ENCODE data around the gene IL1R1.
"Not testable (repeated sequence)": the region's sequence is repeated elsewhere in the genome, so short reads cannot be mapped to it uniquely, and the experiment has no call there.

Gene IL1R1

GRCh38 chr2:102119255-102119654 is 23.3 kb upstream of the IL1R1 start:
- Mint-ChIP-seq H3K27me3 (peaks cover 8% of the 10 kb centered on the region), H3K4me1 (peaks cover 33% of the 10 kb centered on the region), H3K27ac (no peak overlapping the region), H3K36me3 (ENCODE audit: low read depth) (no peaks in the 10 kb centered on the region), H3K4me3 (no peak overlapping the region), H3K9me3 (peaks cover 17% of the 10 kb centered on the region)
- no peak for DNase-seq
- no peak for ATAC-seq

- Mint-ChIP-seq H3K4me1 (peaks cover 23% of the 10 kb centered on the region), H3K36me3 (ENCODE audit: low read depth) (no peaks in the 10 kb centered on the region), H3K4me3 (no peak overlapping the region), H3K27ac (no peak overlapping the region), H3K9me3 (peaks cover 16% of the 10 kb centered on the region), H3K27me3 (peaks cover 10% of the 10 kb centered on the region)
- ATAC-seq (no peak), DNase-seq (no peak)
Measured at GRCh38 chr2:102120261-102120660, 22.3 kb upstream of the IL1R1 start.

- H3K4me3 Mint-ChIP-seq = no peak overlapping the region
- ATAC-seq (no peak), DNase-seq (no peak)
- no peak overlapping the region for H3K27ac Mint-ChIP-seq
- no peaks in the 10 kb centered on the region for H3K36me3 Mint-ChIP-seq (ENCODE audit: low read depth)
- H3K4me1 Mint-ChIP-seq = peaks cover 18% of the 10 kb centered on the region
- H3K9me3 Mint-ChIP-seq = peaks cover 11% of the 10 kb centered on the region
- H3K27me3 Mint-ChIP-seq = peaks cover 8% of the 10 kb centered on the region
Measured at GRCh38 chr2:102120701-102121159, 21.8 kb upstream of the IL1R1 start.

GRCh38 chr2:102122115-102122514 is 20.4 kb upstream of the IL1R1 start:
- Mint-ChIP-seq H3K4me3 (no peak overlapping the region), H3K27ac (no peak overlapping the region), H3K36me3 (ENCODE audit: low read depth) (no peaks in the 10 kb centered on the region), H3K9me3 (peaks cover 2% of the 10 kb centered on the region), H3K27me3 (peaks cover 8% of the 10 kb centered on the region), H3K4me1 (peaks cover 8% of the 10 kb centered on the region)
- DNase-seq (no peak), ATAC-seq (no peak)

- peaks cover 8% of the 10 kb centered on the region for H3K27me3 Mint-ChIP-seq
Measured at GRCh38 chr2:102122909-102123308, 19.6 kb upstream of the IL1R1 start.

GRCh38 chr2:102124421-102124820 is 18.1 kb upstream of the IL1R1 start:
- H3K4me1 Mint-ChIP-seq = peaks cover 18% of the 10 kb centered on the region
- ATAC-seq; H3K27me3 Mint-ChIP-seq; H3K4me3 Mint-ChIP-seq; H3K36me3 Mint-ChIP-seq (ENCODE audit: low read depth); H3K27ac Mint-ChIP-seq; DNase-seq; H3K9me3 Mint-ChIP-seq: not testable (repeated sequence)

More at GRCh38 chr2:102122909-102123308, 19.6 kb upstream of the IL1R1 start:
- DNase-seq = no peak
- peaks cover 11% of the 10 kb centered on the region for H3K4me1 Mint-ChIP-seq
- H3K9me3 Mint-ChIP-seq = peaks cover 10% of the 10 kb centered on the region
- H3K27ac Mint-ChIP-seq = no peak overlapping the region
- H3K36me3 Mint-ChIP-seq (ENCODE audit: low read depth) = no peaks in the 10 kb centered on the region
- ATAC-seq = no peak
- no peak overlapping the region for H3K4me3 Mint-ChIP-seq

- Mint-ChIP-seq H3K4me3 (no peak overlapping the region), H3K27ac (no peak overlapping the region)
- no peak for ATAC-seq
Measured at GRCh38 chr2:102126169-102126568, 16.4 kb upstream of the IL1R1 start.

GRCh38 chr2:102126660-102127059 is 15.9 kb upstream of the IL1R1 start:
- peaks cover 8% of the 10 kb centered on the region for H3K27me3 Mint-ChIP-seq

More at GRCh38 chr2:102126169-102126568, 16.4 kb upstream of the IL1R1 start:
- Mint-ChIP-seq H3K4me1 (peaks cover 22% of the 10 kb centered on the region), H3K36me3 (ENCODE audit: low read depth) (peaks cover 2% of the 10 kb centered on the region), H3K9me3 (peaks cover 20% of the 10 kb centered on the region), H3K27me3 (peaks cover 6% of the 10 kb centered on the region)
- no peak for DNase-seq

GRCh38 chr2:102129082-102129481 is 13.5 kb upstream of the IL1R1 start:
- DNase-seq (no peak), ATAC-seq (no peak)
- Mint-ChIP-seq H3K27ac (no peak overlapping the region), H3K36me3 (ENCODE audit: low read depth) (peaks cover 7% of the 10 kb centered on the region), H3K9me3 (peaks cover 34% of the 10 kb centered on the region), H3K4me3 (no peak overlapping the region), H3K27me3 (peaks cover 15% of the 10 kb centered on the region), H3K4me1 (peaks cover 25% of the 10 kb centered on the region)

More at GRCh38 chr2:102126660-102127059, 15.9 kb upstream of the IL1R1 start:
- Mint-ChIP-seq H3K4me1 (peaks cover 25% of the 10 kb centered on the region), H3K27ac (no peak overlapping the region), H3K4me3 (no peak overlapping the region), H3K9me3 (peaks cover 25% of the 10 kb centered on the region), H3K36me3 (ENCODE audit: low read depth) (peaks cover 6% of the 10 kb centered on the region)
- DNase-seq = no peak
- ATAC-seq = no peak

- peaks cover 7% of the 10 kb centered on the region for H3K36me3 Mint-ChIP-seq (ENCODE audit: low read depth)
- ATAC-seq = no peak
- H3K4me3 Mint-ChIP-seq = no peak overlapping the region
- no peak overlapping the region for H3K27ac Mint-ChIP-seq
- DNase-seq = no peak
- H3K27me3 Mint-ChIP-seq = peaks cover 19% of the 10 kb centered on the region
- H3K9me3 Mint-ChIP-seq = peaks cover 34% of the 10 kb centered on the region
- H3K4me1 Mint-ChIP-seq = peaks cover 25% of the 10 kb centered on the region
Measured at GRCh38 chr2:102129951-102130646, 12.4 kb upstream of the IL1R1 start.

GRCh38 chr2:102130647-102130991 is 11.9 kb upstream of the IL1R1 start:
- H3K4me3 Mint-ChIP-seq = no peak overlapping the region
- H3K4me1 Mint-ChIP-seq = peaks cover 25% of the 10 kb centered on the region
- H3K27ac Mint-ChIP-seq = no peak overlapping the region
- DNase-seq = no peak
- no peak for ATAC-seq
- H3K27me3 Mint-ChIP-seq = peaks cover 16% of the 10 kb centered on the region
- H3K36me3 Mint-ChIP-seq (ENCODE audit: low read depth) = peaks cover 7% of the 10 kb centered on the region
- H3K9me3 Mint-ChIP-seq = peaks cover 34% of the 10 kb centered on the region

GRCh38 chr2:102131564-102131963 is 11.0 kb upstream of the IL1R1 start:
- H3K27ac Mint-ChIP-seq = no peak overlapping the region
- H3K27me3 Mint-ChIP-seq = peaks cover 16% of the 10 kb centered on the region
- no peak for ATAC-seq
- DNase-seq = no peak
- H3K9me3 Mint-ChIP-seq = peaks cover 36% of the 10 kb centered on the region
- H3K4me3 Mint-ChIP-seq = no peak overlapping the region
- H3K4me1 Mint-ChIP-seq = peaks cover 26% of the 10 kb centered on the region
- peaks cover 8% of the 10 kb centered on the region for H3K36me3 Mint-ChIP-seq (ENCODE audit: low read depth)

- Mint-ChIP-seq H3K4me3 (no peak overlapping the region), H3K36me3 (ENCODE audit: low read depth) (peaks cover 19% of the 10 kb centered on the region), H3K9me3 (peaks cover 29% of the 10 kb centered on the region), H3K27ac (peak overlapping the region; percentile 84), H3K27me3 (peaks cover 32% of the 10 kb centered on the region), H3K4me1 (peaks cover 53% of the 10 kb centered on the region)
- DNase-seq (no peak), ATAC-seq (peak; percentile 93)
Measured at GRCh38 chr2:102137138-102137537, 5.4 kb upstream of the IL1R1 start.

- peaks cover 36% of the 10 kb centered on the region for H3K27me3 Mint-ChIP-seq
- peak overlapping the region; percentile 22 for H3K4me3 Mint-ChIP-seq
- H3K27ac Mint-ChIP-seq = peak overlapping the region; percentile 84
- peaks cover 27% of the 10 kb centered on the region for H3K9me3 Mint-ChIP-seq
- H3K36me3 Mint-ChIP-seq (ENCODE audit: low read depth) = peaks cover 22% of the 10 kb centered on the region
- DNase-seq (no peak), ATAC-seq (peak; percentile 12)
- peaks cover 57% of the 10 kb centered on the region for H3K4me1 Mint-ChIP-seq
Measured at GRCh38 chr2:102138331-102138730, 4.2 kb upstream of the IL1R1 start.

- ATAC-seq (no peak), DNase-seq (no peak)
- Mint-ChIP-seq H3K27me3 (peaks cover 41% of the 10 kb centered on the region), H3K9me3 (peaks cover 38% of the 10 kb centered on the region), H3K4me1 (peaks cover 57% of the 10 kb centered on the region), H3K27ac (peak overlapping the region; percentile 84), H3K4me3 (no peak overlapping the region), H3K36me3 (ENCODE audit: low read depth) (peaks cover 37% of the 10 kb centered on the region)
Measured at GRCh38 chr2:102139851-102140250, 2.7 kb upstream of the IL1R1 start.
